Esophagus (tissue), 2 donors: ENCODE results near the gene FMO1. TPM values are rescaled to one million over a fixed set of nuclear protein-coding genes. Genes with fewer than 3 reads are reported as not detected.
"Not testable (repeated sequence)": the region's sequence is repeated elsewhere in the genome, so short reads cannot be mapped to it uniquely, and the experiment has no call there.

Experiments used
- H3K27ac ChIP-seq, 2 donors: one replicate each; pipeline ENCODE4 v1.5.1; 2013; ENCODE audit warnings: low read depth in 2 of 2, mild to moderate bottlenecking in 2 of 2, inconsistent platforms in 1 of 2, low read length in 1 of 2, moderate library complexity in 1 of 2
- H3K27me3 ChIP-seq, 2 donors: one replicate each; pipeline ENCODE4 v1.6.1; 2013; ENCODE audit warnings: low read length in 2 of 2, control low read depth in 1 of 2, mild to moderate bottlenecking in 1 of 2; ENCODE audit not compliant: insufficient read depth in 2 of 2, control insufficient read depth in 1 of 2
- H3K36me3 ChIP-seq, 2 donors: one replicate each; pipeline ENCODE4 v1.6.1; 2013; ENCODE audit warnings: low read length in 1 of 2; ENCODE audit not compliant: control insufficient read depth in 2 of 2, insufficient read depth in 2 of 2
- H3K4me1 ChIP-seq, 2 donors: one replicate each; pipeline ENCODE4 v1.6.1; 2013; ENCODE audit warnings: low read length in 1 of 2; ENCODE audit not compliant: control insufficient read depth in 2 of 2, insufficient read depth in 2 of 2
- H3K4me3 ChIP-seq, 2 donors: one replicate each; pipeline ENCODE4 v1.5.1; 2013; ENCODE audit warnings: low read length in 2 of 2, mild to moderate bottlenecking in 2 of 2, low read depth in 1 of 2, moderate library complexity in 1 of 2
- H3K9me3 ChIP-seq, 2 donors: one replicate each; pipeline ENCODE4 v1.6.1; 2013; ENCODE audit warnings: mild to moderate bottlenecking in 2 of 2, low read depth in 1 of 2, low read length in 1 of 2, moderate library complexity in 1 of 2; ENCODE audit not compliant: control insufficient read depth in 2 of 2, insufficient read depth in 1 of 2
- WGBS, 2 donors: extraction: QIAGEN DNeasy Blood & Tissue Kit; methylation state at CpG; one replicate each; pipeline ENCODE4 v1.1.7; 2013; 5-methylcytosine and 5-hydroxymethylcytosine counted together
- polyA plus RNA-seq, 2 donors: library from polyadenylated mRNA; stranded (reverse); fragments of 200-250 nt; gene quantifications; one replicate each; pipeline ENCODE4 v1.2.3, GENCODE V29; 2013
- donor health status: healthy with polysubstance abuse.
- donor health status: Bipolar disorder and iron deficiency.

Gene FMO1
- polyA plus RNA-seq, 2 donors: 1.3 to 1.9 TPM

GRCh38 chr1:171270806-171271205 lies 22.5 kb downstream of the FMO1 start:
- Histone ChIP-seq H3K27ac (no peak overlapping the region), H3K4me1 (no peaks in the 10 kb centered on the region), H3K27me3 (no peaks in the 10 kb centered on the region), H3K9me3 (no peaks in the 10 kb centered on the region), H3K4me3 (no peak overlapping the region), H3K36me3 (no peaks in the 10 kb centered on the region)
- 90 to 96% methylated on average over 2 of the region's 2 CpGs for WGBS, 2 donors

- WGBS, 2 donors: 67 to 72% methylated on average over 2 of the region's 2 CpGs
- Histone ChIP-seq H3K4me1 (no peaks in the 10 kb centered on the region), H3K9me3 (no peaks in the 10 kb centered on the region), H3K4me3 (no peak overlapping the region), H3K36me3 (no peaks in the 10 kb centered on the region), H3K27ac (no peak overlapping the region), H3K27me3 (no peaks in the 10 kb centered on the region)
Observed at GRCh38 chr1:171277534-171277933, 29.2 kb downstream of the FMO1 start.

- no peaks in the 10 kb centered on the region for H3K27me3 ChIP-seq
- 71 to 78% methylated on average over 2 of the region's 2 CpGs for WGBS, 2 donors
- H3K36me3 ChIP-seq: no peaks in the 10 kb centered on the region
- H3K27ac ChIP-seq: no peak overlapping the region
- H3K4me3 ChIP-seq: no peak overlapping the region
- H3K4me1 ChIP-seq: no peaks in the 10 kb centered on the region
- no peaks in the 10 kb centered on the region for H3K9me3 ChIP-seq
Observed at GRCh38 chr1:171279234-171279633, 30.9 kb downstream of the FMO1 start.

GRCh38 chr1:171279678-171280077 lies 31.4 kb downstream of the FMO1 start:
- no peaks in the 10 kb centered on the region for H3K36me3 ChIP-seq
- no peaks in the 10 kb centered on the region for H3K9me3 ChIP-seq
- no peak overlapping the region for H3K4me3 ChIP-seq
- no peak overlapping the region for H3K27ac ChIP-seq
- H3K4me1 ChIP-seq: no peaks in the 10 kb centered on the region
- 73 to 83% methylated on average over 3 of the region's 3 CpGs for WGBS, 2 donors
- no peaks in the 10 kb centered on the region for H3K27me3 ChIP-seq

- Histone ChIP-seq H3K27me3 (no peaks in the 10 kb centered on the region), H3K9me3 (no peaks in the 10 kb centered on the region), H3K27ac (no peak overlapping the region), H3K4me1 (no peaks in the 10 kb centered on the region), H3K36me3 (no peaks in the 10 kb centered on the region), H3K4me3 (no peak overlapping the region)
- 84 to 86% methylated on average over 7 of the region's 7 CpGs for WGBS, 2 donors
Observed at GRCh38 chr1:171280599-171280998, 32.3 kb downstream of the FMO1 start.

GRCh38 chr1:171286032-171286705 lies 37.9 kb downstream of the FMO1 start:
- Histone ChIP-seq H3K4me3 (no peak overlapping the region), H3K36me3 (no peaks in the 10 kb centered on the region), H3K9me3 (no peaks in the 10 kb centered on the region), H3K27me3 (no peaks in the 10 kb centered on the region), H3K4me1 (no peaks in the 10 kb centered on the region), H3K27ac (peak overlapping the region in 1 of 2 donors; percentile 31)
- WGBS, 2 donors: 37 to 38% methylated on average over 4 of the region's 4 CpGs

GRCh38 chr1:171290621-171291020 lies 42.3 kb downstream of the FMO1 start:
- no peaks in the 10 kb centered on the region for H3K36me3 ChIP-seq
- H3K4me1 ChIP-seq: no peaks in the 10 kb centered on the region
- no peak overlapping the region for H3K4me3 ChIP-seq
- whole genome bisulfite sequencing, 2 donors: 63 to 91% methylated on average over 2 of the region's 2 CpGs
- no peak overlapping the region for H3K27ac ChIP-seq
- H3K9me3 ChIP-seq: no peaks in the 10 kb centered on the region
- no peaks in the 10 kb centered on the region for H3K27me3 ChIP-seq

- Histone ChIP-seq H3K36me3 (no peaks in the 10 kb centered on the region), H3K9me3 (no peaks in the 10 kb centered on the region), H3K4me3 (no peak overlapping the region), H3K4me1 (no peaks in the 10 kb centered on the region), H3K27ac (no peak overlapping the region), H3K27me3 (no peaks in the 10 kb centered on the region)
- WGBS, 2 donors: 39 to 65% methylated on average over 1 of the region's 1 CpG
Observed at GRCh38 chr1:171292799-171293198, 44.5 kb downstream of the FMO1 start.

GRCh38 chr1:171295383-171295782 lies 47.1 kb downstream of the FMO1 start:
- WGBS, 2 donors: 76 to 82% methylated on average over 7 of the region's 7 CpGs
- H3K36me3 ChIP-seq, H3K27me3 ChIP-seq, H3K4me1 ChIP-seq, H3K27ac ChIP-seq, H3K9me3 ChIP-seq, H3K4me3 ChIP-seq: not testable (repeated sequence)

GRCh38 chr1:171295821-171296220 lies 47.5 kb downstream of the FMO1 start:
- peaks cover 0 to 3% of the 10 kb centered on the region in 2 donors for H3K9me3 ChIP-seq
- no peak overlapping the region for H3K27ac ChIP-seq
- no peak overlapping the region for H3K4me3 ChIP-seq
- no peaks in the 10 kb centered on the region for H3K36me3 ChIP-seq
- H3K4me1 ChIP-seq: no peaks in the 10 kb centered on the region
- H3K27me3 ChIP-seq: no peaks in the 10 kb centered on the region
- WGBS, 2 donors: 78 to 83% methylated on average over 3 of the region's 3 CpGs
